K562 (cell line): ENCODE measurements around the gene SLC22A4. TPM values are rescaled to one million over a fixed set of nuclear protein-coding genes. Genes with fewer than 3 reads are reported as not detected.

Source experiments
- ADNP ChIP-seq: fragments of 200-800 bp; sonication (Bioruptor generic); IDR thresholded peaks from 2 replicates; pipeline ENCODE4 v1.6.1; 2016; ENCODE audit warnings: missing genetic modification characterization, missing compliant biosample characterization
- BHLHE40 ChIP-seq: IDR thresholded peaks from 2 replicates; pipeline ENCODE4 v1.6.1; 2011; ENCODE audit warnings: low read length, improper control_type of control experiment
- CEBPG ChIP-seq, 3 experiments: fragments of 200-800 bp in 1 of 3; sonication (Bioruptor generic) in 1 of 3; sonication (generic) in 1 of 3; formaldehyde crosslinking in 1 of 3; IDR thresholded peaks in 2 of 3; conservative IDR thresholded peaks in 1 of 3; 2 replicates each; pipeline versions ENCODE4 v1.6.1 to v1.8.0; 2016 to 2022; ENCODE audit warnings: missing compliant biosample characterization in 2 of 3, missing genetic modification characterization in 2 of 3, mild to moderate bottlenecking in 1 of 3, missing genetic modification reagents in 1 of 3
- EGR1 ChIP-seq: fragments of 450-650 bp; conservative IDR thresholded peaks from 2 replicates; pipeline ENCODE4 v1.6.1; 2017; ENCODE audit warnings: mild to moderate bottlenecking
- FOXA1 ChIP-seq: fragments of 450-650 bp; IDR thresholded peaks from 2 replicates; pipeline ENCODE4 v1.6.1; 2016; ENCODE audit warnings: mild to moderate bottlenecking, borderline replicate concordance
- HDAC8 ChIP-seq: fragments of 450-650 bp; IDR thresholded peaks from 2 replicates; pipeline ENCODE4 v1.6.1; 2016; ENCODE audit warnings: mild to moderate bottlenecking, missing genetic modification characterization, moderate library complexity, missing compliant biosample characterization
- MCM7 ChIP-seq, 2 experiments: fragments of 450-650 bp; IDR thresholded peaks; 2 replicates each; pipeline ENCODE4 v1.6.1; 2016 to 2018
- MYNN ChIP-seq, 2 experiments: sonication (generic); formaldehyde crosslinking in 1 of 2; IDR thresholded peaks; 2 replicates each; pipeline versions ENCODE4 v1.5.0 to v1.6.1; 2016 to 2020; ENCODE audit warnings: antibody characterized with exemption in 1 of 2, missing genetic modification reagents in 1 of 2
- NELFE ChIP-seq: IDR thresholded peaks from 2 replicates; pipeline ENCODE4 v1.6.1; 2011; ENCODE audit warnings: mild to moderate bottlenecking; ENCODE audit not compliant: insufficient read depth, insufficient read length
- NFIC ChIP-seq: fragments of 450-650 bp; IDR thresholded peaks from 2 replicates; pipeline ENCODE4 v1.6.1; 2017; ENCODE audit warnings: mild to moderate bottlenecking, inconsistent platforms
- NR4A1 ChIP-seq, 2 experiments: fragments of 250-450 bp in 1 of 2; fragments of 450-650 bp in 1 of 2; sonication (Bioruptor Pico) in 1 of 2; IDR thresholded peaks; 2 replicates each; pipeline versions ENCODE4 v1.4.0 to v1.6.1; 2016 to 2020; ENCODE audit warnings: mild to moderate bottlenecking in 2 of 2, missing compliant biosample characterization in 1 of 2, missing genetic modification characterization in 1 of 2, moderate library complexity in 1 of 2
- PKNOX1 ChIP-seq: fragments of 450-650 bp; IDR thresholded peaks from 2 replicates; pipeline ENCODE4 v1.6.1; 2016
- RFX5 ChIP-seq: IDR thresholded peaks from 2 replicates; pipeline ENCODE4 v1.6.1; 2011; ENCODE audit warnings: low read depth, mild to moderate bottlenecking, improper control_type of control experiment, low read length
- SETDB1 ChIP-seq: IDR thresholded peaks from one replicate; pipeline ENCODE4 v1.6.1; 2012; ENCODE audit warnings: low read length, control low read depth, inconsistent platforms
- SRF ChIP-seq, 2 experiments: fragments of 250-450, 450-650 bp in 1 of 2; sonication (Bioruptor Pico) in 1 of 2; sonication (generic) in 1 of 2; formaldehyde crosslinking; IDR thresholded peaks; 2 replicates each; pipeline versions ENCODE4 v1.5.0 to v1.5.1; 2020 to 2022; ENCODE audit warnings: mild to moderate bottlenecking in 1 of 2, missing genetic modification reagents in 1 of 2
- YY1 ChIP-seq, 3 experiments: IDR thresholded peaks; 2 replicates each; pipeline ENCODE4 v1.6.1; 2011; ENCODE audit warnings: low read length in 2 of 3, mild to moderate bottlenecking in 2 of 3, moderate library complexity in 2 of 3, borderline replicate concordance in 1 of 3, control low read depth in 1 of 3, low read depth in 1 of 3; ENCODE audit not compliant: insufficient read depth in 3 of 3, insufficient replicate concordance in 2 of 3, control insufficient read depth in 1 of 3, insufficient read length in 1 of 3; ENCODE audit errors: extremely low read depth in 1 of 3
- ZBTB33 ChIP-seq: sonication (generic); formaldehyde crosslinking; IDR thresholded peaks from 2 replicates; pipeline ENCODE4 v1.8.1; 2023; ENCODE audit warnings: mild to moderate bottlenecking, missing genetic modification reagents
- ZBTB49 ChIP-seq: sonication (generic); formaldehyde crosslinking; IDR thresholded peaks from 2 replicates; pipeline ENCODE4 v1.8.0; 2022; ENCODE audit warnings: missing genetic modification reagents, mild to moderate bottlenecking, borderline replicate concordance
- ZNF24 ChIP-seq: fragments of 450-650 bp; IDR thresholded peaks from 2 replicates; pipeline ENCODE4 v1.6.1; 2016
- ZNF3 ChIP-seq: fragments of 250-450 bp; sonication (Bioruptor Pico); IDR thresholded peaks from 2 replicates; pipeline ENCODE4 v1.5.0; 2021; ENCODE audit warnings: mild to moderate bottlenecking, moderate library complexity
- ZNF41 ChIP-seq: fragments of 250-450 bp; sonication (Bioruptor Pico); conservative IDR thresholded peaks from 2 replicates; pipeline ENCODE4 v1.4.0; 2020; ENCODE audit warnings: mild to moderate bottlenecking
- polyA plus RNA-seq, 8 experiments: library from polyadenylated mRNA; depleted of rRNA in 4 of 8; stranded (reverse) in 5 of 8; unstranded in 3 of 8; fragments of >200 nt; fragmentation: Nextera tagmentation in 2 of 8; fragmentation: Illumina TruSeq in 1 of 8; extraction: Ambion mirVana in 2 of 8; extraction: Trizol in 1 of 8; gene quantifications; 2 replicates each; pipeline versions ENCODE4 v1.2.1 to v1.2.3, GENCODE V29; 2011 to 2014; ENCODE audit warnings: inconsistent platforms in 1 of 8, missing spikeins in 1 of 8
- total RNA-seq, 7 experiments: library from RNA; depleted of rRNA in 6 of 7; stranded (reverse); fragments of >200 nt in 6 of 7; fragmentation: Illumina TruSeq in 2 of 7; extraction: Trizol in 2 of 7; gene quantifications; 2 replicates each; pipeline versions ENCODE4 v1.2.1 to v1.2.3, GENCODE V29; 2011 to 2021; ENCODE audit warnings: low replicate concordance in 1 of 7
- TF ChIP-seq, protein P1 (sequence below): sonication (generic); IDR thresholded peaks from 2 replicates; pipeline ENCODE4 v1.6.1; 2016

Gene SLC22A4
- total and polyA plus RNA-seq, 9 of the 15 experiments (the other 6 are each of a cell fraction or from before 2014, with no cell fraction given) = 2.7 to 9.5 (median 6.2) TPM

- TF ChIP-seq CEBPG (CRISPR knock-in tag; IDR thresholded peaks at IDR 0.05) (no peak; the same call in 1 of the 2 replicates), CEBPG (tag; conservative IDR thresholded peaks at IDR 0.05 in 1 of 2, IDR thresholded peaks at IDR 0.05 in 1 of 2) (no peak), SETDB1 (no peak), ADNP (no peak), BHLHE40 (0 out of 2 replicates have a peak, but pooled peaks have one; percentile 17), ZNF41 (no peak), ZBTB33 (no peak), ZNF24 (no peak), NELFE (no peak), MYNN (IDR thresholded peaks at IDR 0.05) (peak; percentile 68; the same call in 1 of the 2 replicates), MYNN (CRISPR knock-in tag; IDR thresholded peaks at IDR 0.05) (no peak), NR4A1 (CRISPR knock-in tag; IDR thresholded peaks at IDR 0.05) (no peak), NR4A1 (tag; IDR thresholded peaks at IDR 0.05) (no peak), PKNOX1 (peak; percentile 74), YY1 (IDR thresholded peaks at IDR 0.05; ENCODE audit: borderline replicate concordance in 1 of 3, control insufficient read depth in 1 of 3, extremely low read depth in 1 of 3, insufficient read depth in 3 of 3, insufficient read length in 1 of 3, insufficient replicate concordance in 2 of 3, low read depth in 1 of 3, low read length in 2 of 3) (peak in 1 of 3 experiments; percentile 64), ZBTB49 (CRISPR knock-in tag) (no peak), MCM7 (IDR thresholded peaks at IDR 0.05) (no peak), EGR1 (no peak), HDAC8 (tag) (no peak), NFIC (peak; percentile 85), ZNF3 (CRISPR knock-in tag) (no peak), RFX5 (no peak), FOXA1 (no peak), SRF (CRISPR knock-in tag; IDR thresholded peaks at IDR 0.05) (no peak)
- TF ChIP-seq, protein P1, sequence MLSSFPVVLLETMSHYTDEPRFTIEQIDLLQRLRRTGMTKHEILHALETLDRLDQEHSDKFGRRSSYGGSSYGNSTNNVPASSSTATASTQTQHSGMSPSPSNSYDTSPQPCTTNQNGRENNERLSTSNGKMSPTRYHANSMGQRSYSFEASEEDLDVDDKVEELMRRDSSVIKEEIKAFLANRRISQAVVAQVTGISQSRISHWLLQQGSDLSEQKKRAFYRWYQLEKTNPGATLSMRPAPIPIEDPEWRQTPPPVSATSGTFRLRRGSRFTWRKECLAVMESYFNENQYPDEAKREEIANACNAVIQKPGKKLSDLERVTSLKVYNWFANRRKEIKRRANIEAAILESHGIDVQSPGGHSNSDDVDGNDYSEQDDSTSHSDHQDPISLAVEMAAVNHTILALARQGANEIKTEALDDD = peak; percentile 62; the same call in 1 of the 2 replicates
These were observed 19.8 kb downstream of the SLC22A4 start (continued) for GRCh38 chr5:132313961-132314432.
